ENCODE data around the gene MAML3.

DNA sequence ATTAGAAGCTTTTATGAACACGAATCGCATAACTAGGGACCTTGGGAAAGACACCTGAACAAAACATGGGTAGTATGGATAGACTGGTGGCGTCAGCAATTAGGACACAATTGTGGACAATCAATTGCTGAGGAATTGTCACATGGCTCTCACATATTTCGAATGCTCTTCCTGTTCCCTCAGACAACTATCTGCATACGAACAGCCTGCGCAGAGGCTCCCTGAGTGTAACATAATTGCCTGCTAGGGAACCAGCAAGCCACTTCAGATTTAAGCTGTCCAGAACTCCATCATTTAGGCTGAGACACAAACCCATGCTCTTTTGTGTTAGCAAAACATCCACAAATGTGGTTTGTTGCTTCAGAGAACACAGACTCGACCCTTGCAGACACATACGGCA lies 327.6 kb downstream of the MAML3 start:
- no peak for TF ChIP-seq EZH2 (IDR thresholded peaks at IDR 0.05; ENCODE audit: insufficient read depth, low read length)
- TF ChIP-seq, protein P1, sequence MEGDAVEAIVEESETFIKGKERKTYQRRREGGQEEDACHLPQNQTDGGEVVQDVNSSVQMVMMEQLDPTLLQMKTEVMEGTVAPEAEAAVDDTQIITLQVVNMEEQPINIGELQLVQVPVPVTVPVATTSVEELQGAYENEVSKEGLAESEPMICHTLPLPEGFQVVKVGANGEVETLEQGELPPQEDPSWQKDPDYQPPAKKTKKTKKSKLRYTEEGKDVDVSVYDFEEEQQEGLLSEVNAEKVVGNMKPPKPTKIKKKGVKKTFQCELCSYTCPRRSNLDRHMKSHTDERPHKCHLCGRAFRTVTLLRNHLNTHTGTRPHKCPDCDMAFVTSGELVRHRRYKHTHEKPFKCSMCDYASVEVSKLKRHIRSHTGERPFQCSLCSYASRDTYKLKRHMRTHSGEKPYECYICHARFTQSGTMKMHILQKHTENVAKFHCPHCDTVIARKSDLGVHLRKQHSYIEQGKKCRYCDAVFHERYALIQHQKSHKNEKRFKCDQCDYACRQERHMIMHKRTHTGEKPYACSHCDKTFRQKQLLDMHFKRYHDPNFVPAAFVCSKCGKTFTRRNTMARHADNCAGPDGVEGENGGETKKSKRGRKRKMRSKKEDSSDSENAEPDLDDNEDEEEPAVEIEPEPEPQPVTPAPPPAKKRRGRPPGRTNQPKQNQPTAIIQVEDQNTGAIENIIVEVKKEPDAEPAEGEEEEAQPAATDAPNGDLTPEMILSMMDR (IDR thresholded peaks at IDR 0.05; ENCODE audit: insufficient read depth, low read depth, low read length): no peak

Data from astrocyte (in vitro differentiated cells and primary cell).